Activated T-helper 17 cell treated with anti-CD3 and anti-CD28 coated beads, Interleukin-2, amount 50 U/mL, for 72 hours (primary cell): Measurements from ENCODE around the gene LPCAT3. TPM values are rescaled to one million over a fixed set of nuclear protein-coding genes. Genes with fewer than 3 reads are reported as not detected.
"Not testable (repeated sequence)": the region's sequence is repeated elsewhere in the genome, so short reads cannot be mapped to it uniquely, and the experiment has no call there.

Experiments
- ATAC-seq: fragments of 150-1000 bp; cut with Tn5 transposase; replicated peaks from 2 replicates; pipeline ENCODE4 v1.10.0; 2021; ENCODE audit warnings: mild to moderate bottlenecking, moderate library complexity
- H3K27ac Mint-ChIP-seq: one replicate; pipeline ENCODE4 v1.8.0; 2022; ENCODE audit warnings: mixed read lengths
- H3K27me3 Mint-ChIP-seq: one replicate; pipeline ENCODE4 v1.8.0; 2022; ENCODE audit warnings: mixed read lengths
- H3K36me3 Mint-ChIP-seq: one replicate; pipeline ENCODE4 v1.8.0; 2022; ENCODE audit warnings: low read depth, mild to moderate bottlenecking, mixed read lengths
- H3K4me1 Mint-ChIP-seq: one replicate; pipeline ENCODE4 v1.8.0; 2022; ENCODE audit warnings: mixed read lengths
- H3K4me3 Mint-ChIP-seq: one replicate; pipeline ENCODE4 v1.8.0; 2022; ENCODE audit warnings: mild to moderate bottlenecking, mixed read lengths
- H3K9me3 Mint-ChIP-seq: one replicate; pipeline ENCODE4 v1.8.0; 2022; ENCODE audit warnings: mixed read lengths
- total RNA-seq, 2 donors: library from RNA; stranded (reverse); gene quantifications; one replicate each; pipeline ENCODE4 v1.2.3, GENCODE V29; 2022

LPCAT3 gene
- total RNA-seq, 2 donors from 2014 or later: 13.2 to 34.8 TPM

GRCh38 chr12:7019043-7019569 lies 830 bp upstream of the LPCAT3 start:
- Mint-ChIP-seq H3K4me3 (peak overlapping the region; percentile 85), H3K36me3 (no peaks in the 10 kb centered on the region), H3K4me1 (peaks cover 12% of the 10 kb centered on the region), H3K27me3 (no peaks in the 10 kb centered on the region), H3K27ac (peak overlapping the region; percentile 60), H3K9me3 (no peaks in the 10 kb centered on the region)
- ATAC-seq: no peak

- peak; percentile 20 for ATAC-seq
- peaks cover 6% of the 10 kb centered on the region for H3K36me3 Mint-ChIP-seq
- H3K9me3 Mint-ChIP-seq: no peaks in the 10 kb centered on the region
- H3K4me3 Mint-ChIP-seq: peak overlapping the region; percentile 85
- H3K27ac Mint-ChIP-seq: peak overlapping the region; percentile 60
- no peaks in the 10 kb centered on the region for H3K27me3 Mint-ChIP-seq
- H3K4me1 Mint-ChIP-seq: peaks cover 15% of the 10 kb centered on the region
These were observed 366 bp downstream of the LPCAT3 start for GRCh38 chr12:7017870-7018349.

- H3K9me3 Mint-ChIP-seq: no peaks in the 10 kb centered on the region
- H3K27me3 Mint-ChIP-seq: no peaks in the 10 kb centered on the region
- peaks cover 21% of the 10 kb centered on the region for H3K4me1 Mint-ChIP-seq
- H3K27ac Mint-ChIP-seq: peak overlapping the region; percentile 60
- H3K4me3 Mint-ChIP-seq: peak overlapping the region; percentile 85
- ATAC-seq: no peak
- peaks cover 11% of the 10 kb centered on the region for H3K36me3 Mint-ChIP-seq
These were observed 1.2 kb downstream of the LPCAT3 start for GRCh38 chr12:7016958-7017571.

- ATAC-seq: no peak
- peaks cover 11% of the 10 kb centered on the region for H3K36me3 Mint-ChIP-seq
- H3K9me3 Mint-ChIP-seq: no peaks in the 10 kb centered on the region
- no peak overlapping the region for H3K4me3 Mint-ChIP-seq
- no peaks in the 10 kb centered on the region for H3K27me3 Mint-ChIP-seq
- peaks cover 21% of the 10 kb centered on the region for H3K4me1 Mint-ChIP-seq
- no peak overlapping the region for H3K27ac Mint-ChIP-seq
These were observed 2.5 kb downstream of the LPCAT3 start for GRCh38 chr12:7015555-7016370.

- no peak for ATAC-seq
- Mint-ChIP-seq H3K27me3 (no peaks in the 10 kb centered on the region), H3K9me3 (no peaks in the 10 kb centered on the region), H3K27ac (no peak overlapping the region), H3K4me1 (peaks cover 21% of the 10 kb centered on the region), H3K36me3 (peaks cover 31% of the 10 kb centered on the region), H3K4me3 (no peak overlapping the region)
These were observed 5.2 kb downstream of the LPCAT3 start for GRCh38 chr12:7013101-7013500.

- Mint-ChIP-seq H3K27ac (peak overlapping the region; percentile 58), H3K4me1 (peaks cover 16% of the 10 kb centered on the region)
These were observed 6.2 kb downstream of the LPCAT3 start for GRCh38 chr12:7012024-7012607.

GRCh38 chr12:7011398-7011797 lies 6.9 kb downstream of the LPCAT3 start:
- not testable (repeated sequence) for H3K4me3 Mint-ChIP-seq, H3K27me3 Mint-ChIP-seq, ATAC-seq, H3K27ac Mint-ChIP-seq, H3K9me3 Mint-ChIP-seq
- Mint-ChIP-seq H3K36me3 (peaks cover 48% of the 10 kb centered on the region), H3K4me1 (peaks cover 15% of the 10 kb centered on the region)

More at GRCh38 chr12:7012024-7012607, 6.2 kb downstream of the LPCAT3 start:
- H3K27me3 Mint-ChIP-seq: no peaks in the 10 kb centered on the region
- no peak overlapping the region for H3K4me3 Mint-ChIP-seq
- H3K9me3 Mint-ChIP-seq: no peaks in the 10 kb centered on the region
- H3K36me3 Mint-ChIP-seq: peaks cover 41% of the 10 kb centered on the region
- ATAC-seq: no peak

GRCh38 chr12:7009512-7009911 lies 8.8 kb downstream of the LPCAT3 start:
- Mint-ChIP-seq H3K27me3 (no peaks in the 10 kb centered on the region), H3K36me3 (peaks cover 66% of the 10 kb centered on the region), H3K9me3 (no peaks in the 10 kb centered on the region), H3K27ac (no peak overlapping the region), H3K4me1 (peaks cover 10% of the 10 kb centered on the region), H3K4me3 (no peak overlapping the region)
- ATAC-seq: no peak

GRCh38 chr12:7008864-7009263 lies 9.4 kb downstream of the LPCAT3 start:
- no peak for ATAC-seq
- H3K4me1 Mint-ChIP-seq: peaks cover 10% of the 10 kb centered on the region
- H3K9me3 Mint-ChIP-seq: no peaks in the 10 kb centered on the region
- no peak overlapping the region for H3K27ac Mint-ChIP-seq
- H3K27me3 Mint-ChIP-seq: no peaks in the 10 kb centered on the region
- H3K4me3 Mint-ChIP-seq: no peak overlapping the region
- peaks cover 73% of the 10 kb centered on the region for H3K36me3 Mint-ChIP-seq

GRCh38 chr12:7006639-7007038 lies 11.6 kb downstream of the LPCAT3 start:
- H3K27me3 Mint-ChIP-seq: no peaks in the 10 kb centered on the region
- H3K27ac Mint-ChIP-seq: no peak overlapping the region
- no peak overlapping the region for H3K4me3 Mint-ChIP-seq
- H3K9me3 Mint-ChIP-seq: no peaks in the 10 kb centered on the region
- ATAC-seq: no peak
- no peaks in the 10 kb centered on the region for H3K4me1 Mint-ChIP-seq
- H3K36me3 Mint-ChIP-seq: peaks cover 76% of the 10 kb centered on the region

GRCh38 chr12:7005311-7005710 lies 13.0 kb downstream of the LPCAT3 start:
- no peaks in the 10 kb centered on the region for H3K27me3 Mint-ChIP-seq
- ATAC-seq: no peak
- H3K4me1 Mint-ChIP-seq: no peaks in the 10 kb centered on the region
- H3K4me3 Mint-ChIP-seq: no peak overlapping the region
- peaks cover 78% of the 10 kb centered on the region for H3K36me3 Mint-ChIP-seq
- H3K27ac Mint-ChIP-seq: no peak overlapping the region
- H3K9me3 Mint-ChIP-seq: no peaks in the 10 kb centered on the region

GRCh38 chr12:7004840-7005239 lies 13.4 kb downstream of the LPCAT3 start:
- Mint-ChIP-seq H3K36me3 (peaks cover 74% of the 10 kb centered on the region), H3K27me3 (no peaks in the 10 kb centered on the region), H3K27ac (no peak overlapping the region), H3K9me3 (no peaks in the 10 kb centered on the region), H3K4me1 (no peaks in the 10 kb centered on the region), H3K4me3 (no peak overlapping the region)
- no peak for ATAC-seq

- Mint-ChIP-seq H3K27ac (no peak overlapping the region), H3K4me3 (no peak overlapping the region), H3K27me3 (no peaks in the 10 kb centered on the region), H3K9me3 (no peaks in the 10 kb centered on the region), H3K36me3 (peaks cover 70% of the 10 kb centered on the region), H3K4me1 (no peaks in the 10 kb centered on the region)
- ATAC-seq: peak; percentile 38
These were observed 13.9 kb downstream of the LPCAT3 start for GRCh38 chr12:7004287-7004803.

GRCh38 chr12:7001921-7002591 lies 16.2 kb downstream of the LPCAT3 start:
- H3K4me1 Mint-ChIP-seq: no peaks in the 10 kb centered on the region
- H3K27me3 Mint-ChIP-seq: no peaks in the 10 kb centered on the region
- no peaks in the 10 kb centered on the region for H3K9me3 Mint-ChIP-seq
- no peak for ATAC-seq
- no peak overlapping the region for H3K4me3 Mint-ChIP-seq
- peaks cover 69% of the 10 kb centered on the region for H3K36me3 Mint-ChIP-seq
- H3K27ac Mint-ChIP-seq: no peak overlapping the region
